DMS 273 (cell line): ENCODE data around the gene THBD.
A peak's percentile ranks its signal among the peaks of the same experiment; 100 is the strongest.

Experiments used
- DNase-seq: peaks from one replicate; lab custom pipeline; 2025; ENCODE audit not compliant: unreplicated experiment; lab: John Stamatoyannopoulos, UW

THBD gene

DNA sequence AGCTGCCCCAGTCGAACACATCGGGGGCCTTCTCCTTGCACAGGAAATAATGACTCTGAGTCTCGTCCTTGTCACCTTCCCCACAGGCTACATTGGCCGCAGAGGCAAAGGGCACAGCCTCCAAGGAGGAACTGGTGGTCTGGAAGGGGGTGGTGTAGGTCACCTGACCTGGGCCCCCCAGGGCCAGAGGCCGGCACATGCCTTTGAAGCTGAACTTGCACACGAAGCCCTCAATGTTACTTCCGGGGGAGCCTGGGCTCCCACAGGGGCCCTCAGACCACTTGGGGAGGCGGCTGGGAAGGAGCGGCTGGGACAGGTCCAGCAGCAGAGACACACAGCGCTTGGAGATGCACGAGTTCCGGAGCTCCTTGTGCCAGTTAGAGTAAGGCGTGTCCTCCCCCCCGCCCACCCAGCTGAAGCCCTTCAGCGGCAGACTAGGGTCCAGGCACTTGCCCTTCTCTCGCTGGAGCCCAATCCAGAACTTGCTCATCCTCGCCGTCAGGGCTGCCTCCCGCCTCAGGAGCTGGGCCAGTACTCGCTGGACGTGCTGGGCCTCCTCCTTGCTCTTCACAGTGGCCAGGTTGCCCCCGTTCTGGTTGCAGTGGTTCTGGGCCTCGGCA lies 36.1 kb upstream of the THBD start:
- no peak for DNase-seq

DNA sequence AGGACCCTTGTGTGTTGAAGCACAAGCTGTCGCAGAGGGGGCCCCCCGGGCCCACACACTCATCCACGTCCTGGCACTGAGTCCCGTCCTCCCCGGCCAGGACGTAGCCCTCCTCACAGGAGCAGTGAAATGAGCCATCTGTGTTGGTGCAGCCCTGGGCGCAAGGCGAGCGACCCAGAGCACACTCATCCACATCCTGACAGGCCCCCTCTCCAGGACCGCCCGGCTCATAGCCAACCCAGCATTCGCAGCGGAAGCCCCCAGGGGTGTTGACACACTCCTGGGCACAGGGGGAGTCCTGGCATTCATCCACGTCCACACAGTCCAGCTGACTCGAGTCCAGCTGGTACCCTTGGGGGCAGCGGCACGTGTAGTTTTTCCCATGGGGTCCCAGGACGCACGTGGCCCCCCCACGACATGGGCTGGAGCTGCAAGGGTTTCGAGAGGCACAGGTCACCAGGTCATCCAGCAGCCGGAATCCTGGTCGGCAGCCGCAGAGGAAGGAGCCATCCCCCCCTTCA lies 35.4 kb upstream of the THBD start:
- DNase-seq = no peak

DNA sequence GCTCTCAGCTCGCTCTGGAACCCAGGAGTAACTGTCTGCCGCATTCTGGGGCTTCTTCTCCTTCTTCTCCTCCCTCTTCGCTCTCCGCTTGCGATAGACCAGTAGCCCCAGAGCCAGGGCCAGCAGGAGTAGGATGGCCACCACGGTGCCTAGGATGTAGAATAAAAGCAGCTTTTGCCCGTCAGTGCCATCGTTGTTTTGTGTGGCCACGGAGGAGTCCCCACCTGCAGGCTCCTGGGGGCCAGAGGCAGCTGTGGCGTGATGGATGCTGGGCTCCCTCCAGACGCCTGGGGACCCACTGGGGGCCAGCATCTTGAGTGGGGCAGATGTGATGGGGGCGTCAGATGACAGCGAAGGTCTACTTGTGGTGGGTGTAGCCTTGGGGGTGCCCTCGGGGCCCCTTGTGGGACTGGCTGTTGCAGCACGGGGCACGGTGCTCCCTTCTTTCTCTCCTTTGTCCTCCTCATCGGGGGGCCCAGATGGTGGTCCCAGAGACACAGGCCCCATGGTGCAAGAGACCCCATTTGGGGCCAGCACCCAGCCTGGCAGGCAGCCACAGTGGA lies 34.9 kb upstream of the THBD start:
- no peak for DNase-seq

DNA sequence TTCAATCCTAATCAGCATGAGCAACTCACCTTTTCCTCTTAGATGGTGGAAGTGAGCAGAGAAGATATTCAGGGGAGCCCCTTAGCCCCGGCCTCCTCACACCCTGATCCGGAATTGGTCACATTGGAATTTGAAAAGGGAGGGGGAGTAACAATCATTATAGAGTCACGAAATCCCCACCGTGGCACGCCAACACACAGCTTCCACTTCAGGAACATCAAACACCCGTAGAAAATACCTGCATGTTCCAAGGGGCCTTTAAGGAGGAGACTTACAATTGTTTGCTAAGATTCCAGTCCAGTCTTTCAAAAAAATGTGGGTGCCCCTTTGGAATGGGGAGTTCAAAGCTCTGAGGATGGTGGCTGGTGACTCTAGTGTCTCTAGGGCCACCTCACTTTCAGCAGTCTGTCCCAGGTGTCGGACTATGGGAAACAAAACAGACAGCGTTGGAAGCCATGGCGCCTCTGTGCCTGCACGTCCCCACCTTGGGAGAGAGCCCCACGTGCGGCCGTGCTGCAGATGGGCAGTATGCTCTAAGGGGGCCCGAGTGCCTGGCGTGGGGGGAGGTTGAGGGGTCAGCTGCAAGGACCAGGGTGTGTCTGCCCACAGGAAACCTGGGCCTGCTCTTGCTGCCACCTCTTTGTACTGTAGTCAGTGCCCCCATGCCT lies 34.2 kb upstream of the THBD start:
- no peak for DNase-seq

DNA sequence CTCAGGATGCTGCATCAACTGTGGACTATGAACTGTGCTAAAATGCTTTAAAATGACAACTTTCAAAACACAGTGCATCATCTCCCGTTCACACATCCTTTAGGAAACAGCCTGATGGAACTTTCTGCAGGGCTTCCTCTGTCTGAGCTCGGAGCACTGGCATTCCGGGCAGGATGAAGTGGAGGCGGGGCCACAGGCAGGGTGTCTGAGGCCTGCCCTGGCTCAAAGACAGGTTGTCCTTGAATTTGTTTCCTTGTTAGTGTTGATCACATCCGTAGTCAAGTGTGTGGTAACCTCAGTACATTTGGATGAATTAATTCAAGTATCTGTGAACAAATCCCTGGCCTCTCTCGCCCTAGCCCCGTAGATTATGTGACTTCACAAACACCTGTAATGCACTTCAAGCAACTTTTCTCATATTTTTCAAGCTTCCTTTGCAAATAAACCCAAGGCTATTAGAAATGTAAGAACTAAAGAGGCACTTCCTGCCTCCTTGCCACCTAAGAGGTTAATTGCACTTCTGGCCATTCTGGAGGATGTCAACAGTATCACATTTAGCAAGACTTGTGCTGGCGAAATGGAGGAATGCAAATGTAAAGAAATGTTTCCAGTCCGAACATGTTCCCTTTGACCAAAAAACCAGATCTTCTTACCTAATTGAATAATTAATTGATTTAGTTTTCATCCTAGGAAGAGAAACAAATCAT lies 33.5 kb upstream of the THBD start:
- no peak for DNase-seq

DNA sequence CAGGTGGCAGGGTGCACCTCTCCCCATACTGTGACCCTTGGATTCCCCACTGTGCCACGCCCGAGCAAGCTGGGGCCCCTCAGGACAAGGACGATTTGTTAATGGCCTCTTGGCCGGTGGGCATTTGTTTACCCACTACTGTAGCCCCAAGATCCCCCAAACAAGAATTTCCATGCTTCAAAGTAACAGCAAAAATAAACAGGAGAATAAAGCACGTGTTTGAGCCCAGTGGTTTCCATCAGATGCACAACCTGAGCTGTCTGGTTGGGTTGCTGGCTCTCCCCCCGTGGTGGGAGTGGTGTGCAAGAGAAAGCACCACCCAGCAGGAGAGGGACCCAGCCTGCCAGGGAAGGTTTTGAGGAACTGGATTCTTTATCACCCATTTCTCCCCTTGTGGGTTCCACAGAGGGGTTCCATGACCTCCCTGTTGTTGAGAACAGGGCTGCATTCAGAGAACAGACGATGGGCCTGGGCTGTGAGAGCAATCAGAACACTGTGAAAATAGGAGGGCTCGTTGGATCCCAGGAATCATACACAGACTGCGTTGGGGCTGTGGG lies 31.9 kb upstream of the THBD start:
- DNase-seq = no peak

DNA sequence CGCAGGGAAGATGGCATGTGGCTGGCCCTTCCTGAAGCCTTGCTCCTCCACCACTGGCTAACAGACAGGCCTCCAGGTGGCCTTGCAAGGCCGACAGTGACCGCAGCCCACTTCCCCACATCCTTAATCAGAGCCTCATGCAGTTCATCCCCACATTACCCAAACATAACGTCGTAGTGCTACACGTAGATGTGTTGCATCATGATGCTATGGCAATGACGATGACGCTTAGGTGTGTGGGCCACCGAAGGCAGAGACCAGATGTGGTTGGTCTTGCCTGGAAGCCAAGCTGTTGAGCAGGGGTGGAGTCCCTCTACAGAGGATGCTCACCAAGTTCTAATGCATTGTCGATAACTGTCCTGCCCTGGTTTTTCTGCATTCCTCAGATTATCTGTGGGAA lies 31.0 kb upstream of the THBD start:
- no peak for DNase-seq

DNA sequence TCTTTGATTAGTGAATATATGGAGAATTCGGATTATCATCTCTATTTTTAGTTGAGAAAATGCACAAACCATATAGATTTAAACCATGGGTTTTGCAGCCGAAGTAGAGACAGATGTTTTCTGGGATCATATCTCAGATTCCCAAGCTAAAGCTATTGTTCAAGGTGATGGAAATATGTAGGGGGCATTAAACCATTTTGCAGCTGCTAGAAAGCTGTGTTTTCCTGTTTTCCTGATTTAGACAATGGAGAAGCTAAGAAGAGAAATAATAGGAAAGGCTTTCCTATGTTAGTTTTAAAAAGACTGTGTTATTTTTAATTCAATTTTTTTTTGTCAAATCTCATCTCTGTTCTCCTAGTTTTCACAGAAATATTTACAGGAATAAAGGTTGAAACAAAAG lies 30.5 kb upstream of the THBD start:
- no peak for DNase-seq

DNA sequence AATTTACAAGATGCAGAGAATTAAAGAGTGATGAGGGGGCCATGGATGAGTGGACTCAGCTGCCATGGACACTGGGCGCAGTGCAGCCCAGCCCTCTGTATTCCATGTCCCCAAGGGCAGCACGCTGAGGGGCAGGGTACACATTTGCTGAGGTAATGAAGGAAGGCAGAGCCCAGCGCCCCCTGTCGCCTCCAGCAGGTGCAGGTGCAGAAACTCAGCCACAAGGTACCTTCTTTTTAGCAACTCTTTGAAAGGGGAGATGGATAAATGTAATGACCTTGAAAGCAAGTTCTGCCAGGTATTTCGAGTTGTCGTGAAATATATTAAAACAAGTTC lies 29.5 kb upstream of the THBD start:
- DNase-seq = peak; percentile 43

DNA sequence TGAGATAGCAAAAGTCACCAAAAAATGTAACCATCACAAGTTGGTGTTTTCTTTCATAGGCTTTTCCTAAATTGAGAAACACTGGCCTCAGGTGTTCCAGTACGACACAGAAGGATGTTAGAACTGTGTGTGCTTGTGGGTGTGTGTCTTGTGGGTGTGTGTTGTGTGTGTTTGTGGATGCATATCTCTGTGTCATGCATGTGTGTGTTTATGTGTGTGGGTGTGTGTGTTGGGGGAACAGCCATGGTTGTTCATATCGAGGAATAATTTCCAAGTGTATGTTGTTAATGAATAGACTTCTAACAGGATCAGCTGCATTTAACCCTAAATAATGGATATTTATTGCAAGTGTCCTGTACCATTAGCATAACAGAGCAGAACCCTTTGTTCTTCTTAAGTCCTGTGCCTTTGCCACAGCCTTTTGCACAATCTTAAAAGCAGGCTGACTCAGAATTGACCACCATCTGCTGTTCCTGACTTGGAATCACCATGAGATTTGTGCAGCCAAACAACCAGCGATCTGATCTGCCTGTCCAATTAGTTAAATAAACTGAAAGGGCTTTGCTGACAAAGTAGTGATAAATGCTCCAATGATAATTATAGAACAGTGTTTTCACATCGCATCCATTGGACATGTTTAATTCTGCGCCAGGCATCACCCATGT lies 29.0 kb upstream of the THBD start:
- DNase-seq = no peak

DNA sequence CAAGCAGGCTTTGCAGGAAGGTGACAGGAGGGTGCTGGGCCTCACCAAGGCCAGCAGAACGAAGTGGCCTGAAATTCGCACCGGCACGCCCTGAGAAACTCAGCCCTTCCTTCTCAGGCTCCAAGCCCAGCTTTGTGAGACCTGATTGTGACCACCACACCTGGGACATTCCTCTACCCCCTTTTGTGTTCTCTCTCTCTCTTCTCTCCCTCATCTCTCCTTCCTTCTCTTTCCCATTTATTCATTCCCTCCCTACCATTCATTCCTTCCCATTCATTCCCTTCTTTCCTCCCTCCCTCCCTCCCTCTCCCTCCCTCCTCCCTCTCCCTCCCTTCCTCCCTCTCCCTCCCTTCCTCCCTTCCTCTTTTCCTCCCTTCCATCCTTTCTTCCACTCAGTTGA lies 27.8 kb upstream of the THBD start:
- no peak for DNase-seq

DNA sequence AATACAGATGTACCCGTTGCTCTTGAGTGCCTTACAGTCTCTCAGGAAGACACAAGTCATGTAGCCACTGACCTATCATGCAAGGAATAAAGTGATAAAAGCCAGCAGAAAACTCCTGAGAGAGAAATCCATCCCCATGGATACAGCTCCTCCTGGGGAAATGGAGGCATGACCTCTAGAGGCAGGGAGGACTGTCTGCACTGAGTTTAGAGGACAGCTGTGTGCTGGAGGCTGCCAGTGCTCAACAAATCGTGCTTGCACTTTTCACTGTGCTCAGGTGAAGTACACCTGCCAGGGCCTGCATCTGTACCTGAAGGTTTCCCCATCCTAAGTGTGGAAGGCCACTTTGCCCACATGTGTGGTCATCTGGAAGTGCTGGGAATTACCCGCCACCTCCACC lies 24.6 kb upstream of the THBD start:
- DNase-seq = no peak

DNA sequence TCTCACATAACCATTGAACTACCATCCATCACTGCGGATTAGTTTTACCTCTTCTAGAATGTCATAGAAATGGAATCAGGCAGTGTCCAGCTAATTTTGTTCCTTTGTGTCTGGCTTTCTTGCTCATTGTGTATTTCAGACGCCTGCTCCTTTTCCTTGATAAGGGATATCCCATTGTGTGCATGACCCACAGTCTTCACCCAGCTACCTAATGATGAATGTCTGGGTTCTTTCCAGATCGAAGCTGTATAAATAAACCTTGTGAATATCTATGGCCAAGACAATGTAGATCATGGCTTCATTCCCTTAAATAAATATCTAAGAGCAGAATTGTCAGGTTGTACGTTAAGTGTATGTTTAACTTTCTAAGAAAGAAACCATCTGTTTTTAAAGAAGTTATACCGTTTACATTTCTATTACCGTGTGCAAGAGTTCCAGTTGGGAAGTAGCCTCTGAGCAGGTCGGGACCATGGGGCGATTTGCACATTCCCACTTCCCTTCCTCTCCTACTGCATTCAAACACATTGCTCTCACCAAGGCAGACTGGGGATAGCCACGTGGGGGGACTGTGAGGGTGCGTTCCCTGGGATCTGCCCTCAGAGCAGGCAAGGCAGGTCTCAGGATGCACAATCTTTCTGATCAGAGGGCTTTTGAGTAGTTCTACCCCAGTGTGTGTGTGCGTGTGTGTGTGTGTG lies 23.6 kb upstream of the THBD start:
- no peak for DNase-seq

DNA sequence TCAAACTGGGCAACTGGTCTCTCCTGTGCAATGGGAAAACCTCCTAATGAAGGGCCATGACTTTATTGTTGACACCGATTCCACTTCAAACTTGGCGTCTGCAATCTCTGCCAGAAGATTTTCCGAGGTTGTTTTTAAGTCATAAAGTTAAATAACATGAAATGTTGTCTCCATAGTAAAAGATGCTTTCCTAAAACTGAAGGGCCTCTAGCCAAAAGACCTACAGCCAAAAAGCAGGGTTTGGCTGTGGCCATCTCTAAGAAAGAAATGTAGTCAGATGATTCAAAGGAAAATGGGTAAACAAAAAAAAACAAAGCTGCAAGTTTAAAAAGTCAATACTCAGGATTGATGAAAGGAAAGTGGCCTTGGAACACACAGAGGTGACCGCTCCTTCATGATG lies 22.5 kb upstream of the THBD start:
- DNase-seq = no peak

DNA sequence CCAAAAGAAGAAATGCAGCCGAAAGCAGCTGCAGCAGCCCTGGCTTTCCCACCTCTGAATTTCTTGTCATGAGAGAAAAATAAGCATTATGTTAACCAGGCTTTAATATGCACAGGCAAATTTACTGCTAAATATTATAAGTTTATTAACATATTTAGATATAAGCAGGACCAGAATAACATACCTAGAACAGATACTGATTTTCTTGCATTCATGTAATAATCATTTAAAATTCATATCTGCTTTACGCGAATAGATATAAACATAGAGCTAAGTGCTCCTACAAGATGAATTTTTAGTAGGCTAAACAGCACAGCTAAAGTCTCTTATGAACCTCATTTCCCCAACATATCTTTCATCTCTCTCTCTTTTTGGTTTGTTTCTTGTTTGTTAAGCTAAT lies 21.9 kb upstream of the THBD start:
- DNase-seq = no peak

DNA sequence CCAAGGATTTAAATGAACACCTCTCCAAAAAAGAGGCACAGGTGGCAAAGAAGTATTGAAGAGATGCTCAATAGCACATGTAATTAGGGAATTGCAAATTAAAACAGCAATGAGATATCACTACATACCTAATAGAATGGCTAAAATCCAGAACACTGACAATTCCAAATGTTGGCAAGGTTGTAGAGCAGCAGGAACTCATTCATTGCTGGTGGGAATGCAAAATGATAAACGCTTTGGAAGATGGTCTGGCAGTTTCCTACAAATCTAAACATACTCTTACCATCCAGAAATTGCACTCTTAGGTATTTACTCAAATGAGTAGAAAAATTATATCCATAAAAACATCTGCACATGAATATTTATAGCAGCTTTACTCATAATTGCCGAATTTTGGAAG lies 19.6 kb upstream of the THBD start:
- no peak for DNase-seq

DNA sequence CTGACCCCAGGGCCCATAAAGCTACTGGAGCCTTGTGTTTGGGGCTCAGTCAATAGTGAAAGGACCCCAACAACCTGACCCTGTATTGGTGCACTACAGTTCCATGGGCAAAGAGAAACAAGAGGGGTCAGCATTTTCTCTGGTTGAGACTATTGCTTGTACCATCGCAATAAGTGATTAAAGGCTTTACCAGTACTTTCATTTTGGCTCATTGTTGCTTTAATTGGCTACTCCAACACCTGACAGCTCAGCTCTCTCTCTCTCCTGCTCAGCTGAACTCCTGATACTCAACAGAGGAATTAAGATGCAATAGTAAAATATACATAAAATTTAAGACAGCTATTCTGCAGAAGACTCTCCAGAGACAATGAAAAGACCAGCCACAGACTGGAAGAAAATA lies 18.8 kb upstream of the THBD start:
- DNase-seq = no peak

DNA sequence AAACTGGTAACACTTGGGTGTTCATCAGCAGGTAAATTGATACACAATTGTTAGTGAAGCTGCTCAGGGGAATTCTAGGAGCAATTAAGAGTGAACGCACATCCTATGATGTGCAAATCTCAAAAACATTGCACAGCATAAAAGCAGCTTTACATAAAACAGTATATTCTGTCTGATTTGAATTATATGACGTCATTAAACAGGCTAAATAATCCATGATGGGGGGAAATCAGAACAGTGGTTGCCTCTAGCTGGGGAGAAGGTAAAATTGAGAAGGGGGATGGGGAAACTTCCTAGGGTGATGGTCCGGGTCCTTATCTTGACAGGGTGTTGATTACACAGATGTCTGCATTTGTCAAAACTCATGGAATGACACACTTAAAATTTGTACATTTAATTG lies 17.3 kb upstream of the THBD start:
- DNase-seq = no peak

DNA sequence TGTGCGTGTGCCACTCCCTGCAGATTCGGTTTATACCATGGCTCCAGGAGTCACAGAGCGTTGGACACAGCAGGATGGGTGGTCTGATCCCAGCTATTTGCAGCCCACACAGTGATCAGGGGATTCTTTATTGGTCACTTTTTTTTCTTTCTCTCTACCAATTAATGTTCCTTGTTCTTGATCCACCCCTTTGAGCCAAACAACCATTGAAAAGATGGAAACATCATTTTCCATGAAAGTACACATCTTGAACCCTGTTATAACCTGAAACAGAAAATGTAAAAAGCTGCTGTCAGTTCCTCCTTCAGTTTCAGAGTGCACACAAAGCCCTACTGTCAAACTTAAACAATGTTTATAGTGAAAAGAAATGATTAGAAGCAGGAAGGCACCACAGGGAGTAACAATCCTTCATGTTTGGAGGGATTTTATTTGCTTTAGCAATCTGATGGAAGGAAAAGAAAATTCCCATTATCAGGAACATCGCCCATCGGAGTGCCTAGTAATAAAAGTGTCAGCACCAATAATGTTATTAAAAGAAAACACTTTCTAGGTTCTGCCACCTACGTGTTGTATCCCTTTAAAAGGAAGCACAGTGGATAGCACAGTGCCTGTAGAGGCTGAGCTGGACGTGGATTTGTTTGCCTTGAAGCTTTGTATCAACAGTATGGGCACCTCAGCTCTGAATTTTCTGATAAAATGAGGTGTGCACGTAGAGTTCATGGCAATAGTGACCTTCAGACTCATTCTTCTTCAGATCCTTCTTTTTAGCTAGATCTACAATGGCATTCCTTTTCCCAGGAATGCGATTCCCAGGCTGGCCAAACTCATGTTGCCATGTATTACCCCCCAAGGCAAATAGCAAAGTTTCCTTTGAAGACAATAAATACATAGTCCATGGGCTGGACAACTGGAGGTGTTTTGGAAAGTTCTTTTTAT lies 16.1 kb upstream of the THBD start:
- no peak for DNase-seq

DNA sequence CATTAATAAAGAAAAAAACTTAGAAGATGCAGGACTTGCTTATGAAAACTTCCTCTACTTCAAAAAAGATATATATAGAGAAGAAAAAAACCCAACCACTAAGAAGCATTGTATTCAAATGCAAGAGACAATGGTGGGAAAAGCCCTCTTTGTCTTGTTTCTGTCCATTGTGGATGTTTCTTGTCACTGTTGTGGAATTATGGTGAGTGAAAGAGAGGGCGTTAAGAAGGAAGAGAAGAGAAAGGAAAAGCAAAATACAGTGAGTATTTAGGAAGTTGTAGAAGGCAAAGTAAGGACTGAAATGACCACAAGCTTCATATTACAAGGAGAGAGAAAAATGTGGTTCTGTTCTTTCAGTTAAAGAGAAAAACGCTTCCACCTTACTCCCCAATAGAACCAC lies 14.1 kb upstream of the THBD start:
- DNase-seq = no peak
